ENCODE data around the gene USP33.

Gene USP33

DNA sequence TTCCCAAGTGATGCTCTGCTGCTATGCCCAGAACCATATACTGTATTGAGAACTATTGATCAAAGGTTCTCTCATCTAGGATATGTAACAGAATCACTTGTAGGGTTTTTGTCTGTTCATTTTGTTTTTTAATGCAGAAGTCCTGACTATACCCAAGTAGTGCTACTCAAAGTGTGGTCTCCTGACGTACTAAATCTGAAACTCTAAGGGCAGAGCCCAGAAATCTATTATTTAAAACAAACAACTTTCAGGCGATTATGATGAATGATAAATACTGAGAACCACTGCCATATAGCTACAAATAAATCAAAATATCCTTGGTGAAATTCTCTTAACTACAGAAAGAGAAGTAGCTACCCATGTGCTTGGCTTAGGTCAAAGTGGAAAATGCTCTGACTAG, 87.3 kb downstream of the USP33 start:
- TF ChIP-seq, protein P1, sequence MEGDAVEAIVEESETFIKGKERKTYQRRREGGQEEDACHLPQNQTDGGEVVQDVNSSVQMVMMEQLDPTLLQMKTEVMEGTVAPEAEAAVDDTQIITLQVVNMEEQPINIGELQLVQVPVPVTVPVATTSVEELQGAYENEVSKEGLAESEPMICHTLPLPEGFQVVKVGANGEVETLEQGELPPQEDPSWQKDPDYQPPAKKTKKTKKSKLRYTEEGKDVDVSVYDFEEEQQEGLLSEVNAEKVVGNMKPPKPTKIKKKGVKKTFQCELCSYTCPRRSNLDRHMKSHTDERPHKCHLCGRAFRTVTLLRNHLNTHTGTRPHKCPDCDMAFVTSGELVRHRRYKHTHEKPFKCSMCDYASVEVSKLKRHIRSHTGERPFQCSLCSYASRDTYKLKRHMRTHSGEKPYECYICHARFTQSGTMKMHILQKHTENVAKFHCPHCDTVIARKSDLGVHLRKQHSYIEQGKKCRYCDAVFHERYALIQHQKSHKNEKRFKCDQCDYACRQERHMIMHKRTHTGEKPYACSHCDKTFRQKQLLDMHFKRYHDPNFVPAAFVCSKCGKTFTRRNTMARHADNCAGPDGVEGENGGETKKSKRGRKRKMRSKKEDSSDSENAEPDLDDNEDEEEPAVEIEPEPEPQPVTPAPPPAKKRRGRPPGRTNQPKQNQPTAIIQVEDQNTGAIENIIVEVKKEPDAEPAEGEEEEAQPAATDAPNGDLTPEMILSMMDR (IDR thresholded peaks at IDR 0.05; ENCODE audit: extremely low read depth, insufficient read depth, missing control alignments), result no peak
- in situ Hi-C loops (cut with MboI; ENCODE audit: low pct_unique_long_range_greater_than_20kb, low sequenced_read_pairs, unreplicated experiment), result no loop called here
- no peak for DNase-seq (ENCODE audit: low spot score)

GRCh38 chr1:77671836-77672235, 87.8 kb downstream of the USP33 start:
- TF ChIP-seq, protein P1 (IDR thresholded peaks at IDR 0.05; ENCODE audit: extremely low read depth, insufficient read depth, missing control alignments), result no peak
- no peak for DNase-seq (ENCODE audit: low spot score)
- in situ Hi-C loops (cut with MboI; ENCODE audit: low pct_unique_long_range_greater_than_20kb, low sequenced_read_pairs, unreplicated experiment), result no loop called here

DNA sequence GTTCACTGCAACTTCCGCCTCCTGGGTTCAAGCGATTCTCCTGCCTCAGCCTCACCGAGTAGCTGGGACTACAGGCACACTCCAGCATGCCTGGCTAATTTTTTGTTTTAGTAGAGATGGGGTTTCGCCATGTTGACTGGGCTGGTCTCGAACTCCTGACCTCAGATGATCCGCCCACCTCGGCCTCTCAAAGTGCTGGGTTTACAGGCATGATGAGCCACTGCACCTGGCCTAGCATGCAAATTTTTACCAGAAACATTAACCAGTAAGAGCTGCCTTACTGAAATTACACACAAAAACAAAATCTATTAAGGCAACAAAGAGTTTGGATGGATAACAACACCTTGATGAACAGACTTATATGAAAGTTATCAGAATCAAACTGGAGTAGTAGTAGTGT, 89.3 kb downstream of the USP33 start:
- no peak for DNase-seq (ENCODE audit: low spot score)
- TF ChIP-seq, protein P1 (IDR thresholded peaks at IDR 0.05; ENCODE audit: extremely low read depth, insufficient read depth, missing control alignments), result no peak
- in situ Hi-C loops (cut with MboI; ENCODE audit: low pct_unique_long_range_greater_than_20kb, low sequenced_read_pairs, unreplicated experiment), result no loop called here

- TF ChIP-seq, protein P1 (IDR thresholded peaks at IDR 0.05; ENCODE audit: extremely low read depth, insufficient read depth, missing control alignments), result no peak
- in situ Hi-C loops (cut with MboI; ENCODE audit: low pct_unique_long_range_greater_than_20kb, low sequenced_read_pairs, unreplicated experiment), result no loop called here
- no peak for DNase-seq (ENCODE audit: low spot score)
These were observed 90.7 kb downstream of the USP33 start for GRCh38 chr1:77668924-77669449.

DNA sequence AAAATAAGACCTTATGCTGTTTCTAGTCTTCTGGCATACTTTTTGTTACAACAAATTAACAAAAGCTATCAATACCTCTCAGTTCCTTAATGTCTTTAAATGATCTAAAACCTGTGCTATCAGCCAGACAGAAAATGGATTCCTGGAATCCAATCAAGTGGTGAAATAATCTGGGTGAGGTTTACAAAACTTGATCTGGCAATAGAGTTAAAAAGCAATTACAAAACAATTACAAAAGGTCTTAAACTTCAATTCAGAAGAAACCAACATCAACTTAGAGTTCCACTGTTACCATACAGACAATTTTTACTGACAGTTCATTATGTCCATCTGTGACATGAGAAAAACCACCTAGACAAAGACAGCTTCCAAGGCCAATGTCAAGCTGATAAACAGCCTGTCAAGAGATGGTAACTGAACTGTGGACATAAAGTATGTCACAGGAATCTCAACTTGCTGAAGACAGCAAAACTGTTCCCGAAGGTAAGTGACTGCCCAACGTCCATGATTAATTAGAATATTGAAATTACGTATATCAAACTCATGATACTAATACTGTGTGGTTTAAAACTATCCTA, 94.6 kb downstream of the USP33 start:
- DNase-seq (ENCODE audit: low spot score), result no peak
- TF ChIP-seq, protein P1 (IDR thresholded peaks at IDR 0.05; ENCODE audit: extremely low read depth, insufficient read depth, missing control alignments), result no peak
- in situ Hi-C loops (cut with MboI; ENCODE audit: low pct_unique_long_range_greater_than_20kb, low sequenced_read_pairs, unreplicated experiment), result no loop called here

- in situ Hi-C loops (cut with MboI; ENCODE audit: low pct_unique_long_range_greater_than_20kb, low sequenced_read_pairs, unreplicated experiment), result no loop called here
- no peak for DNase-seq (ENCODE audit: low spot score)
- TF ChIP-seq, protein P1 (IDR thresholded peaks at IDR 0.05; ENCODE audit: extremely low read depth, insufficient read depth, missing control alignments), result no peak
These were observed 98.0 kb downstream of the USP33 start for GRCh38 chr1:77661696-77662095.

Data from GM13977 (cell line).